Measurements from ENCODE around the gene RIN3.

DNA sequence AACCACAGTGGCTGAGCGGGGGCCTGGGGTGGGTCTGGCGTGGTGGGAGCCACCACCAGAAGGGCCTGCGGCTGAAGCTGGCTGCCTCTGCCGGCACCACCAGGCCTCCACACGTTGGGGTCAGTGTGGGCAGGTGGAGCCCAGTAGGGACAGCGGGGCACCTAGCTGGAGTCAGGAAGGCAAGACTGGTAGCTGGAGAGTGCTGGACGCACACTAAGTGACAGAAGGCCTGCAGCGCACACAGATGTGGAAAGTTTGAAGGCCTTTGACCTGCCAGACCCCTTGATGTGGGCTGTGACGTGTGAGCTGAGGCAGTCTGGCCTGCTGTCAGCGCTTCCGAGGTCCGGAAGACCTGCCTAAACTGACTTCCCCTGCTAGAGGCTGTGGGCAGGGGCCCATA, 26.3 kb downstream of the RIN3 start:
- TF ChIP-seq, protein P1, sequence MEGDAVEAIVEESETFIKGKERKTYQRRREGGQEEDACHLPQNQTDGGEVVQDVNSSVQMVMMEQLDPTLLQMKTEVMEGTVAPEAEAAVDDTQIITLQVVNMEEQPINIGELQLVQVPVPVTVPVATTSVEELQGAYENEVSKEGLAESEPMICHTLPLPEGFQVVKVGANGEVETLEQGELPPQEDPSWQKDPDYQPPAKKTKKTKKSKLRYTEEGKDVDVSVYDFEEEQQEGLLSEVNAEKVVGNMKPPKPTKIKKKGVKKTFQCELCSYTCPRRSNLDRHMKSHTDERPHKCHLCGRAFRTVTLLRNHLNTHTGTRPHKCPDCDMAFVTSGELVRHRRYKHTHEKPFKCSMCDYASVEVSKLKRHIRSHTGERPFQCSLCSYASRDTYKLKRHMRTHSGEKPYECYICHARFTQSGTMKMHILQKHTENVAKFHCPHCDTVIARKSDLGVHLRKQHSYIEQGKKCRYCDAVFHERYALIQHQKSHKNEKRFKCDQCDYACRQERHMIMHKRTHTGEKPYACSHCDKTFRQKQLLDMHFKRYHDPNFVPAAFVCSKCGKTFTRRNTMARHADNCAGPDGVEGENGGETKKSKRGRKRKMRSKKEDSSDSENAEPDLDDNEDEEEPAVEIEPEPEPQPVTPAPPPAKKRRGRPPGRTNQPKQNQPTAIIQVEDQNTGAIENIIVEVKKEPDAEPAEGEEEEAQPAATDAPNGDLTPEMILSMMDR (IDR thresholded peaks at IDR 0.05), result no peak
- TF ChIP-seq POLR2A (IDR thresholded peaks at IDR 0.05), result no peak
